Muscle layer of colon (tissue), 2 donors: ENCODE measurements around the gene SH2B2.

Source experiments
- H3K27ac ChIP-seq: one replicate; pipeline ENCODE4 v1.7.0; 2013; ENCODE audit warnings: low read depth, mild to moderate bottlenecking, low read length, moderate library complexity
- H3K27me3 ChIP-seq, 2 donors: one replicate each; pipeline ENCODE4 v1.7.0; 2013; ENCODE audit warnings: low read length in 2 of 2, mild to moderate bottlenecking in 2 of 2; ENCODE audit not compliant: insufficient read depth in 2 of 2, control insufficient read depth in 1 of 2
- H3K36me3 ChIP-seq: one replicate; pipeline ENCODE4 v1.7.0; 2013; ENCODE audit warnings: mild to moderate bottlenecking, low read length; ENCODE audit not compliant: insufficient read depth
- H3K4me1 ChIP-seq: one replicate; pipeline ENCODE4 v1.7.0; 2013; ENCODE audit warnings: mild to moderate bottlenecking, low read length; ENCODE audit not compliant: insufficient read depth
- H3K4me3 ChIP-seq, 2 donors: one replicate each; pipeline ENCODE4 v1.7.0; 2013; ENCODE audit warnings: low read length in 2 of 2, low read depth in 1 of 2, mild to moderate bottlenecking in 1 of 2, moderate library complexity in 1 of 2
- H3K9ac ChIP-seq: one replicate; pipeline ENCODE4 v1.7.0; 2013; ENCODE audit warnings: low read length
- H3K9me3 ChIP-seq: one replicate; pipeline ENCODE4 v1.7.0; 2013; ENCODE audit warnings: mild to moderate bottlenecking, low read length
- donor health status: abdominal sarcoma.
- donor health status: Adenocarcinoma of cecum.

The SH2B2 gene

DNA sequence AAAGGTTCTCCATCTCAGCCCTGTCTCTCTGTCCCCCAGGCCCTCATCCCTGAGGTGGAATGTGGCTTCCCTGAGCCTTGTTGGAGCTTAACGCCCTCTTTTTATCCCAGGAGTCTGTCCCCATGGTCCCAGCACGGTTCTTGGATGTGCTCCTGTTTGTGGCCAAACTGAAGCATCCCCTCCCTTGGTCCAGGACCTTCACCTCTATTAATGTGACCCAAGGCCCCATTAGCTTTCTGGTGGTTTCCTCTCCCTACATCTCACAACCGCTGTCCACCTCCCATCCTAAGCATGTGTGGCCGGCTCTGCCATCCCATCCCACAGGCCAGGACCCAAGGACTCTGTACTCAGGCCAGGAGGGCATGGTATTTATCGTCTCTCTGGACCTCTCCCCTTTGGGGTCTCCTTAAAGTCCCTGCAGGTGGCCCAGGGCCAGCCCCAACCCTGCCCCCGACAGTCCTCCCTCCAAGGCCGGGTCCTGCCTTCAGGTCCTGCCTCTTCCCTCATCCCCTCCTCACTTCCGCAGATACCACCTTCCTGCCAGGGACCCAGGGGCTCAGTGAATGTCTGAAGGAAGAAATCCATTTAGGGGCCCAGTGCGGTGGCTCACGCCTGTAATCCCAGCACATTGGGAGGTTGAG lies 15.4 kb upstream of the SH2B2 start:
- no peak overlapping the region for H3K4me3 ChIP-seq
- H3K27me3 ChIP-seq, result no peaks in the 10 kb centered on the region
- no peak overlapping the region for H3K9ac ChIP-seq
- H3K9me3 ChIP-seq, result no peaks in the 10 kb centered on the region
- peaks cover 4% of the 10 kb centered on the region for H3K36me3 ChIP-seq
- no peaks in the 10 kb centered on the region for H3K4me1 ChIP-seq
- no peak overlapping the region for H3K27ac ChIP-seq

GRCh38 chr7:102272075-102272916 lies 14.4 kb upstream of the SH2B2 start:
- Histone ChIP-seq H3K27me3 (no peaks in the 10 kb centered on the region), H3K27ac (no peak overlapping the region), H3K4me1 (no peaks in the 10 kb centered on the region), H3K9ac (no peak overlapping the region), H3K36me3 (peaks cover 4% of the 10 kb centered on the region), H3K9me3 (no peaks in the 10 kb centered on the region), H3K4me3 (no peak overlapping the region)

DNA sequence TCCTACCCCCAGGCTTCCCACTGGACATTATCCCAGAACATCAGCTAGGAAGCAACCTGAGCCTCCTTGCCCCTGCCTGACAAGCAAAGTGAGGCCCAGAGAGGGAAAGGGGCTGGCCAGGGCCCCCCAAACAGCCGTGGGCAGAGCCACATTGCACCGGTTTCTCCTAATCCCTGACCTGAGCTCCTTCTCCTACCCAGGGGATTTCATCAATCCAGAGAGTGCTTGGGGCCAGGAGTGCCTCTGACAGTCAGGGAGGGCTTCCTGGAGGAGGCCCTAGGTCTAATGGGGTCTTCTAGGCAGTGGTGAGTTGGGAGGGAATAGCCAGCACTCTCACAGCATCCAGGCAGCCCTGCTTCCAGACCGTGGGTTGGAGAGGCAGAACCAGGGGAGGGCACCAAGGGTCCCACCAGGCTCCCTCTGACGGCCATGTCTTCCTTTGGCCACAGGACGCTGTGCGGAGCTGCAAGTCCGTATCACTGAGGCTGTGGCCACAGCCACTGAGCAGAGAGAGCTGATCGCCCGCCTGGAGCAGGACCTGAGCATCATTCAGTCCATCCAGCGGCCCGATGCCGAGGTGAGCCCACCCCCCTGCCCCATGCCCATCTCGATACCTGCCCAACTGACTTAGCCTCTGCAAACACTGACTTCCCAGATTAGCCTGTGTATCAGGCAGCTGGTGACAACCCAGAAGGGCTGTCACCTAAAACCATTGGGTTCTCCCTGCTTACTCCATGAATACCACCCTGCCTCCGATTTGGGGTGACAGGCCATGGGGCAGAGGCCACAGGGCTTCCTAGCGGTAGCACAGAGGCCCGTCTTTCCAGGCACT lies 13.5 kb upstream of the SH2B2 start:
- Histone ChIP-seq H3K27ac (no peak overlapping the region), H3K4me3 (no peak overlapping the region), H3K27me3 (no peaks in the 10 kb centered on the region), H3K9me3 (no peaks in the 10 kb centered on the region), H3K36me3 (peaks cover 4% of the 10 kb centered on the region), H3K9ac (no peak overlapping the region), H3K4me1 (no peaks in the 10 kb centered on the region)

- no peaks in the 10 kb centered on the region for H3K27me3 ChIP-seq
- H3K36me3 ChIP-seq, result peaks cover 4% of the 10 kb centered on the region
- H3K9me3 ChIP-seq, result no peaks in the 10 kb centered on the region
- H3K4me1 ChIP-seq, result no peaks in the 10 kb centered on the region
- H3K4me3 ChIP-seq, result no peak overlapping the region
- no peak overlapping the region for H3K9ac ChIP-seq
- no peak overlapping the region for H3K27ac ChIP-seq
Measured at GRCh38 chr7:102273749-102274712, 12.6 kb upstream of the SH2B2 start.

DNA sequence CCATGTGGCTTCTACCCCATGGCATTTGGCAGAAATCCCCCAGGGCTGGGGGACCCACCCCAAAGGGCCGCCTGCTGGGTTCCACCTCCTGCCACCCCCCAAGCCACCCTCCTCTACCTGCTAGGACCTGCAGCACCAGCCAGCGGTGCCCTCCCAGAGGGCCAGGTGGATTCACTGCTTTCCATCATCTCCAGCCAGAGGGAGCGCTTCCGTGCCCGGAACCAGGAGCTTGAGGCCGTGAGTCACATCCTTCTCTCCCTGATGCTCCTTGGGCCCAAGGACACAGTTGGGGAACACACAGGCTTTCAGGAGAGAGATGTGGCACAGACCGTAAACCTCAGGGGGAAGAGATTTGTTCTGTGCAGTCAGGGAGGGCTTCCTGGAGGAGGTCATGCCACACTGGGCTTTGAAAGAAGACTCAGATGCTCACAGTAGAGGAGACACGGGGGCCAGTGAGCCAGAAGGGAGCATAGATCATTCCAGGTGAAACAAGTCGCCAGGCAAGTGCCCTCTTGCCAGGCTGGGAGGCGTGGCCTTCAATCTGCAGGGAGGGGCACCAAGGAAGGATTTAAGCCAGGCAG lies 11.5 kb upstream of the SH2B2 start:
- Histone ChIP-seq H3K9me3 (no peaks in the 10 kb centered on the region), H3K36me3 (peaks cover 4% of the 10 kb centered on the region)

GRCh38 chr7:102277901-102278300 lies 8.8 kb upstream of the SH2B2 start:
- Histone ChIP-seq H3K9me3 (no peaks in the 10 kb centered on the region), H3K4me3 (no peak overlapping the region), H3K9ac (no peak overlapping the region), H3K4me1 (peaks cover 3% of the 10 kb centered on the region), H3K36me3 (peaks cover 4% of the 10 kb centered on the region), H3K27ac (no peak overlapping the region), H3K27me3 (no peaks in the 10 kb centered on the region)

More for the DNA sequence above, 11.5 kb upstream of the SH2B2 start:
- Histone ChIP-seq H3K9ac (no peak overlapping the region), H3K27ac (no peak overlapping the region), H3K4me3 (no peak overlapping the region), H3K4me1 (peaks cover 3% of the 10 kb centered on the region), H3K27me3 (no peaks in the 10 kb centered on the region)

GRCh38 chr7:102279537-102280400 lies 6.9 kb upstream of the SH2B2 start:
- Histone ChIP-seq H3K9ac (no peak overlapping the region), H3K4me1 (peaks cover 3% of the 10 kb centered on the region), H3K27ac (no peak overlapping the region), H3K36me3 (peaks cover 4% of the 10 kb centered on the region), H3K27me3 (no peaks in the 10 kb centered on the region), H3K9me3 (no peaks in the 10 kb centered on the region), H3K4me3 (no peak overlapping the region)

DNA sequence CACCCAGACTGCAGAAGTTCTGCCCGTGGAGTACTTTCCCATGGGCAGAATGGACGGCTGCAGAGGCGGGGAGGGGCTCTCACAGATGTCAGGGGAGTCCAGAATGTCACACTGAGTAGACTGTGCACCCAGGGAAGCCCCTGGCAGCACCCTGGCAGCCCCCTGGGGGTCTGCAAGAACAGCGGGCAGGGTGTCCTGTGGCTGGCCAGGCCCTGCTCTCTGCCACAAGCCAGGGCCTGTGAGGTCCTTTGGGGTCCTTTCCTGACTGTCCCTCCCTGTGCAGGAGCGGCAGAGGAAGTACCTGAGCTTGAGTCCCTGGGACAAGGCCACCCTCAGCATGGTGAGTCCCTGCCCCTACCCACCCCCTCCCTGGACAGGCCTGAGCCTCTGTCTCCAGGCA lies 6.1 kb upstream of the SH2B2 start:
- Histone ChIP-seq H3K36me3 (no peaks in the 10 kb centered on the region), H3K4me1 (peaks cover 5% of the 10 kb centered on the region), H3K27ac (no peak overlapping the region), H3K9me3 (no peaks in the 10 kb centered on the region), H3K27me3 (no peaks in the 10 kb centered on the region), H3K9ac (no peak overlapping the region), H3K4me3 (no peak overlapping the region)

GRCh38 chr7:102281785-102282184 lies 4.9 kb upstream of the SH2B2 start:
- Histone ChIP-seq H3K27ac (no peak overlapping the region), H3K9me3 (no peaks in the 10 kb centered on the region), H3K36me3 (no peaks in the 10 kb centered on the region), H3K4me1 (peaks cover 11% of the 10 kb centered on the region), H3K9ac (no peak overlapping the region), H3K27me3 (no peaks in the 10 kb centered on the region), H3K4me3 (no peak overlapping the region)
